K562 (cell line): ENCODE measurements around the gene BEST4. TPM values are rescaled to one million over a fixed set of nuclear protein-coding genes. Genes with fewer than 3 reads are reported as not detected.

Source experiments
- EGR1 ChIP-seq: fragments of 450-650 bp; conservative IDR thresholded peaks from 2 replicates; pipeline ENCODE4 v1.6.1; 2017; ENCODE audit warnings: mild to moderate bottlenecking
- GABPB1 ChIP-seq: sonication (generic); formaldehyde crosslinking; IDR thresholded peaks from 2 replicates; pipeline ENCODE4 v1.8.0; 2022; ENCODE audit warnings: mild to moderate bottlenecking, missing genetic modification reagents
- MAFK ChIP-seq: IDR thresholded peaks from 2 replicates; pipeline ENCODE4 v1.6.1; 2011; ENCODE audit warnings: low read length, improper control_type of control experiment
- NEUROD1 ChIP-seq: fragments of 150-350 bp; IDR thresholded peaks from 2 replicates; pipeline ENCODE4 v1.6.1; 2014; ENCODE audit warnings: borderline replicate concordance, low read length, low read depth; ENCODE audit not compliant: partially characterized antibody
- RBM15 ChIP-seq: fragments of 200-400 bp; formaldehyde crosslinking; IDR thresholded peaks from 2 replicates; pipeline ENCODE4 v1.6.1; 2018; ENCODE audit warnings: mild to moderate bottlenecking, low read length, moderate library complexity; ENCODE audit not compliant: insufficient read depth
- XRCC3 ChIP-seq: fragments of 450-650 bp; IDR thresholded peaks from 2 replicates; pipeline ENCODE4 v1.6.1; 2017; ENCODE audit warnings: mild to moderate bottlenecking, moderate library complexity
- ZSCAN29 ChIP-seq: fragments of 450-650 bp; IDR thresholded peaks from 2 replicates; pipeline ENCODE4 v1.6.1; 2017
- polyA plus RNA-seq, 8 experiments: library from polyadenylated mRNA; depleted of rRNA in 4 of 8; stranded (reverse) in 5 of 8; unstranded in 3 of 8; fragments of >200 nt; fragmentation: Nextera tagmentation in 2 of 8; fragmentation: Illumina TruSeq in 1 of 8; extraction: Ambion mirVana in 2 of 8; extraction: Trizol in 1 of 8; gene quantifications; 2 replicates each; pipeline versions ENCODE4 v1.2.1 to v1.2.3, GENCODE V29; 2011 to 2014; ENCODE audit warnings: inconsistent platforms in 1 of 8, missing spikeins in 1 of 8
- total RNA-seq, 7 experiments: library from RNA; depleted of rRNA in 6 of 7; stranded (reverse); fragments of >200 nt in 6 of 7; fragmentation: Illumina TruSeq in 2 of 7; extraction: Trizol in 2 of 7; gene quantifications; 2 replicates each; pipeline versions ENCODE4 v1.2.1 to v1.2.3, GENCODE V29; 2011 to 2021; ENCODE audit warnings: low replicate concordance in 1 of 7
- TF ChIP-seq, protein P1 (sequence below): sonication (generic); formaldehyde crosslinking; IDR thresholded peaks from 2 replicates; pipeline ENCODE4 v1.4.0; 2020; ENCODE audit warnings: mild to moderate bottlenecking, missing genetic modification reagents
- TF ChIP-seq, protein P2 (sequence below): IDR thresholded peaks from 3 replicates; pipeline ENCODE4 v1.6.1; 2011; ENCODE audit warnings: borderline replicate concordance, mild to moderate bottlenecking, moderate library complexity; ENCODE audit not compliant: insufficient read length; ENCODE audit errors: extremely low read depth
- TF ChIP-seq, protein P3 (sequence below): fragments of 250-450 bp; sonication (Bioruptor Pico); IDR thresholded peaks from 2 replicates; pipeline ENCODE4 v1.8.0; 2021; ENCODE audit warnings: moderate library complexity, mild to moderate bottlenecking, inconsistent platforms
- TF ChIP-seq, protein P4 (sequence below): sonication (generic); formaldehyde crosslinking; IDR thresholded peaks from 2 replicates; pipeline ENCODE4 v1.8.0; 2022; ENCODE audit warnings: mild to moderate bottlenecking, missing genetic modification reagents

Gene BEST4
- total and polyA plus RNA-seq, 9 of the 15 experiments (the other 6 are each of a cell fraction or from before 2014, with no cell fraction given) = 0.07 to 0.11 TPM; not detected in 7

DNA sequence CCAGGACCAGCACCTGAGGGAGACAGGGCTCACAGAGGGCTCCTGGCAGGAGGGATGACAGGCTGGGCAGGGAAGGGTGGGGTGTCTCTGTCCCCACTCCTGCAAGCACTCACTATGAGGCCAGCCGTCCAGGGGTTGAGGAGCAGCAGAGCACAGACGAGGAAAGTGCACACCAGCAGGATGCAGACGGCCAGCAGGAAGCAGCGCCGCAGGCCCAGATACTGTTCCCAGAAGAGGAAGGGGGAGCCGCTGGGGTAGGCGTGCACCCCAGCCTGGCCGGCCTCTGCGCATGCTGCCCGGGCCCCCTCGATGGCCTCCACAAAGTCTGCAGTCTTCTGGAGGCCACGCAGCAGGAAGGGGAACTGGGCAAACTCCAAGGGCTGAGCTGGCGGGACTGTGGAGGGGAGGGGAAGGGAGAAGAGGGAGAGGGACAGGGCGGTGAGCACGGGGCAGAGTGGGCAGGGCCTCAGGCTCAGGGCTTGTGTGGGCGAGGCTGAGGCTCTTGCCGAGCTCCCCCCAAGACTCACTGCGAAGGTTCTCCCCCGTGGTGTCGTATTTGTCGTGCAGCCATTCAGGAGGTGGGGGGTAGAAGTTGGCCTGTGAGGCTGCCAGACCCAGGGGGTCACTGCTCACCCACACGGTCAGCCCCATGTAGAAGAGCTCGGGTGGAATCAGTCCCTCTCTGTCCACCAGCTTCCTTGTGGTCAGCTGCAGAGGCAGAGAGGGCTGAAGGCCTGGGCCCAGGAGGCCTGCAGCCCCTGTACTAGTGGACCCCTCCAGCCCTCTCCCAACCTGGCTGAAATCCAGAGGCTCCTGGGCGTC is 38.6 kb upstream of the BEST4 start (continued):
- TF ChIP-seq, protein P1, sequence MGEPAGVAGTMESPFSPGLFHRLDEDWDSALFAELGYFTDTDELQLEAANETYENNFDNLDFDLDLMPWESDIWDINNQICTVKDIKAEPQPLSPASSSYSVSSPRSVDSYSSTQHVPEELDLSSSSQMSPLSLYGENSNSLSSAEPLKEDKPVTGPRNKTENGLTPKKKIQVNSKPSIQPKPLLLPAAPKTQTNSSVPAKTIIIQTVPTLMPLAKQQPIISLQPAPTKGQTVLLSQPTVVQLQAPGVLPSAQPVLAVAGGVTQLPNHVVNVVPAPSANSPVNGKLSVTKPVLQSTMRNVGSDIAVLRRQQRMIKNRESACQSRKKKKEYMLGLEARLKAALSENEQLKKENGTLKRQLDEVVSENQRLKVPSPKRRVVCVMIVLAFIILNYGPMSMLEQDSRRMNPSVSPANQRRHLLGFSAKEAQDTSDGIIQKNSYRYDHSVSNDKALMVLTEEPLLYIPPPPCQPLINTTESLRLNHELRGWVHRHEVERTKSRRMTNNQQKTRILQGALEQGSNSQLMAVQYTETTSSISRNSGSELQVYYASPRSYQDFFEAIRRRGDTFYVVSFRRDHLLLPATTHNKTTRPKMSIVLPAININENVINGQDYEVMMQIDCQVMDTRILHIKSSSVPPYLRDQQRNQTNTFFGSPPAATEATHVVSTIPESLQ (CRISPR knock-in tag) = no peak
- TF ChIP-seq NEUROD1 (no peak), ZSCAN29 (no peak), EGR1 (peak; percentile 81), GABPB1 (CRISPR knock-in tag) (peak; percentile 38; the same call in 1 of the 2 replicates), XRCC3 (no peak), MAFK (no peak), RBM15 (no peak)
- TF ChIP-seq, protein P2, sequence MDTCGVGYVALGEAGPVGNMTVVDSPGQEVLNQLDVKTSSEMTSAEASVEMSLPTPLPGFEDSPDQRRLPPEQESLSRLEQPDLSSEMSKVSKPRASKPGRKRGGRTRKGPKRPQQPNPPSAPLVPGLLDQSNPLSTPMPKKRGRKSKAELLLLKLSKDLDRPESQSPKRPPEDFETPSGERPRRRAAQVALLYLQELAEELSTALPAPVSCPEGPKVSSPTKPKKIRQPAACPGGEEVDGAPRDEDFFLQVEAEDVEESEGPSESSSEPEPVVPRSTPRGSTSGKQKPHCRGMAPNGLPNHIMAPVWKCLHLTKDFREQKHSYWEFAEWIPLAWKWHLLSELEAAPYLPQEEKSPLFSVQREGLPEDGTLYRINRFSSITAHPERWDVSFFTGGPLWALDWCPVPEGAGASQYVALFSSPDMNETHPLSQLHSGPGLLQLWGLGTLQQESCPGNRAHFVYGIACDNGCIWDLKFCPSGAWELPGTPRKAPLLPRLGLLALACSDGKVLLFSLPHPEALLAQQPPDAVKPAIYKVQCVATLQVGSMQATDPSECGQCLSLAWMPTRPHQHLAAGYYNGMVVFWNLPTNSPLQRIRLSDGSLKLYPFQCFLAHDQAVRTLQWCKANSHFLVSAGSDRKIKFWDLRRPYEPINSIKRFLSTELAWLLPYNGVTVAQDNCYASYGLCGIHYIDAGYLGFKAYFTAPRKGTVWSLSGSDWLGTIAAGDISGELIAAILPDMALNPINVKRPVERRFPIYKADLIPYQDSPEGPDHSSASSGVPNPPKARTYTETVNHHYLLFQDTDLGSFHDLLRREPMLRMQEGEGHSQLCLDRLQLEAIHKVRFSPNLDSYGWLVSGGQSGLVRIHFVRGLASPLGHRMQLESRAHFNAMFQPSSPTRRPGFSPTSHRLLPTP = no peak
- TF ChIP-seq, protein P3, sequence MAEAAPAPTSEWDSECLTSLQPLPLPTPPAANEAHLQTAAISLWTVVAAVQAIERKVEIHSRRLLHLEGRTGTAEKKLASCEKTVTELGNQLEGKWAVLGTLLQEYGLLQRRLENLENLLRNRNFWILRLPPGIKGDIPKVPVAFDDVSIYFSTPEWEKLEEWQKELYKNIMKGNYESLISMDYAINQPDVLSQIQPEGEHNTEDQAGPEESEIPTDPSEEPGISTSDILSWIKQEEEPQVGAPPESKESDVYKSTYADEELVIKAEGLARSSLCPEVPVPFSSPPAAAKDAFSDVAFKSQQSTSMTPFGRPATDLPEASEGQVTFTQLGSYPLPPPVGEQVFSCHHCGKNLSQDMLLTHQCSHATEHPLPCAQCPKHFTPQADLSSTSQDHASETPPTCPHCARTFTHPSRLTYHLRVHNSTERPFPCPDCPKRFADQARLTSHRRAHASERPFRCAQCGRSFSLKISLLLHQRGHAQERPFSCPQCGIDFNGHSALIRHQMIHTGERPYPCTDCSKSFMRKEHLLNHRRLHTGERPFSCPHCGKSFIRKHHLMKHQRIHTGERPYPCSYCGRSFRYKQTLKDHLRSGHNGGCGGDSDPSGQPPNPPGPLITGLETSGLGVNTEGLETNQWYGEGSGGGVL = no peak
- TF ChIP-seq, protein P4, sequence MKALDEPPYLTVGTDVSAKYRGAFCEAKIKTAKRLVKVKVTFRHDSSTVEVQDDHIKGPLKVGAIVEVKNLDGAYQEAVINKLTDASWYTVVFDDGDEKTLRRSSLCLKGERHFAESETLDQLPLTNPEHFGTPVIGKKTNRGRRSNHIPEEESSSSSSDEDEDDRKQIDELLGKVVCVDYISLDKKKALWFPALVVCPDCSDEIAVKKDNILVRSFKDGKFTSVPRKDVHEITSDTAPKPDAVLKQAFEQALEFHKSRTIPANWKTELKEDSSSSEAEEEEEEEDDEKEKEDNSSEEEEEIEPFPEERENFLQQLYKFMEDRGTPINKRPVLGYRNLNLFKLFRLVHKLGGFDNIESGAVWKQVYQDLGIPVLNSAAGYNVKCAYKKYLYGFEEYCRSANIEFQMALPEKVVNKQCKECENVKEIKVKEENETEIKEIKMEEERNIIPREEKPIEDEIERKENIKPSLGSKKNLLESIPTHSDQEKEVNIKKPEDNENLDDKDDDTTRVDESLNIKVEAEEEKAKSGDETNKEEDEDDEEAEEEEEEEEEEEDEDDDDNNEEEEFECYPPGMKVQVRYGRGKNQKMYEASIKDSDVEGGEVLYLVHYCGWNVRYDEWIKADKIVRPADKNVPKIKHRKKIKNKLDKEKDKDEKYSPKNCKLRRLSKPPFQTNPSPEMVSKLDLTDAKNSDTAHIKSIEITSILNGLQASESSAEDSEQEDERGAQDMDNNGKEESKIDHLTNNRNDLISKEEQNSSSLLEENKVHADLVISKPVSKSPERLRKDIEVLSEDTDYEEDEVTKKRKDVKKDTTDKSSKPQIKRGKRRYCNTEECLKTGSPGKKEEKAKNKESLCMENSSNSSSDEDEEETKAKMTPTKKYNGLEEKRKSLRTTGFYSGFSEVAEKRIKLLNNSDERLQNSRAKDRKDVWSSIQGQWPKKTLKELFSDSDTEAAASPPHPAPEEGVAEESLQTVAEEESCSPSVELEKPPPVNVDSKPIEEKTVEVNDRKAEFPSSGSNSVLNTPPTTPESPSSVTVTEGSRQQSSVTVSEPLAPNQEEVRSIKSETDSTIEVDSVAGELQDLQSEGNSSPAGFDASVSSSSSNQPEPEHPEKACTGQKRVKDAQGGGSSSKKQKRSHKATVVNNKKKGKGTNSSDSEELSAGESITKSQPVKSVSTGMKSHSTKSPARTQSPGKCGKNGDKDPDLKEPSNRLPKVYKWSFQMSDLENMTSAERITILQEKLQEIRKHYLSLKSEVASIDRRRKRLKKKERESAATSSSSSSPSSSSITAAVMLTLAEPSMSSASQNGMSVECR = no peak
